Measurements from ENCODE around the gene VSX2. TPM values are rescaled to one million over a fixed set of nuclear protein-coding genes. Genes with fewer than 3 reads are reported as not detected.

VSX2 gene
- total RNA-seq, 3 donors from 2014 or later = not detected

DNA sequence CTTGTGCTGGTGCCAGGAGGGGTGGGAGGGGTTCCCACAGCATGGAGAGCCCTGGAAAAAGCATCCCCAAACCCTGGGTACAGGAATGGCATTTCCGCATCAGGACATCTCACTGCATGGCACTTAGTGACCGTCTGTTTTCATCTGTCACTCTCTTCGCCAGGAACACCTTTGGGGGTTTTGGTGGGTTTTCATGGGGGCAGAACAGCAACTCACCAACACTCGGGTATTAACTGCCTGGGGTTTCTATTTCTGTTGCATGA is 3.5 kb downstream of the VSX2 start:
- TF ChIP-seq POLR2AphosphoS5 (IDR thresholded peaks at IDR 0.05) (no peak), POLR2A (IDR thresholded peaks at IDR 0.05) (no peak), CTCF (IDR thresholded peaks at IDR 0.05) (no peak)
- Histone ChIP-seq H3K36me3 (no peaks in the 10 kb centered on the region), H3K4me3 (no peak overlapping the region), H3K27me3 (peaks cover 16 to 80% of the 10 kb centered on the region in 2 donors), H3K9me3 (no peaks in the 10 kb centered on the region), H3K4me1 (peaks cover 0 to 4% of the 10 kb centered on the region in 2 donors), H3K27ac (no peak overlapping the region)
- no peak for DNase-seq (ENCODE audit: low spot score in 2 of 2)
- intact Hi-C loops (cut with DNase I; ENCODE audit: low total_unique reads) = no loop called here

- no peak overlapping the region for H3K4me3 ChIP-seq
- DNase-seq (ENCODE audit: low spot score in 2 of 2) = no peak
- no peak for TF ChIP-seq POLR2AphosphoS5 (IDR thresholded peaks at IDR 0.05)
- no peak overlapping the region for H3K27ac ChIP-seq
- H3K4me1 ChIP-seq = peaks cover 0 to 4% of the 10 kb centered on the region in 2 donors
- intact Hi-C loops (cut with DNase I; ENCODE audit: low total_unique reads) = no loop called here
- no peaks in the 10 kb centered on the region for H3K9me3 ChIP-seq
- no peaks in the 10 kb centered on the region for H3K36me3 ChIP-seq
- H3K27me3 ChIP-seq = peaks cover 16 to 77% of the 10 kb centered on the region in 2 donors
These were observed 3.8 kb downstream of the VSX2 start for GRCh38 chr14:74243051-74243450.

DNA sequence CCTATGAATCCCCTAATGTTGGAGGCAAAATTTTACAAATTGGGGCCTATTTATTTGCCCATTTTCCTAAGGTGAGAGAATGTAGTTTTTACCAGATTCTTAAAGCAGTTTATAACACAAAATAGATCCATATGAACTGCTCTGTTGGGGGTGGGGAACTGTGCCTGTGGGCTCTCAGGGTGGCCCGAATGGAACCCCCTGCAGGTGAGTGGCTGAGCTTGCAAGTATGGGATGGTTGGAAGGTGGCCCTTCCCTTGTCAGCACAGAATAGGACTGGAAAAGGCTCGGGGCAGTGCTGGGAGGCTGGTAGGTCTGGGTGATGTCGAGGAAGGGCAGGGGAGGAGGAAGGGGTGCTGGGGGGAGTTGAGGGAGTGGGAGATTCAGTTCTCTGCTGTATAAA is 4.9 kb downstream of the VSX2 start:
- H3K27me3 ChIP-seq = peaks cover 16 to 66% of the 10 kb centered on the region in 2 donors
- H3K4me3 ChIP-seq = no peak overlapping the region
- no peaks in the 10 kb centered on the region for H3K9me3 ChIP-seq
- DNase-seq (ENCODE audit: low spot score in 2 of 2) = no peak
- H3K4me1 ChIP-seq = peaks cover 0 to 4% of the 10 kb centered on the region in 2 donors
- no peaks in the 10 kb centered on the region for H3K36me3 ChIP-seq
- intact Hi-C loops (cut with DNase I; ENCODE audit: low total_unique reads) = no loop called here
- TF ChIP-seq POLR2AphosphoS5 (IDR thresholded peaks at IDR 0.05) (no peak), POLR2A (IDR thresholded peaks at IDR 0.05) (no peak), CTCF (IDR thresholded peaks at IDR 0.05) (no peak)
- no peak overlapping the region for H3K27ac ChIP-seq

GRCh38 chr14:74245292-74245691 is 6.0 kb downstream of the VSX2 start:
- Histone ChIP-seq H3K9me3 (no peaks in the 10 kb centered on the region), H3K4me3 (no peak overlapping the region), H3K4me1 (peaks cover 0 to 4% of the 10 kb centered on the region in 2 donors), H3K27me3 (peaks cover 8 to 55% of the 10 kb centered on the region in 2 donors), H3K36me3 (no peaks in the 10 kb centered on the region), H3K27ac (no peak overlapping the region)
- intact Hi-C loops (cut with DNase I; ENCODE audit: low total_unique reads) = no loop called here
- no peak for DNase-seq (ENCODE audit: low spot score in 2 of 2)
- TF ChIP-seq POLR2A (IDR thresholded peaks at IDR 0.05) (no peak), CTCF (IDR thresholded peaks at IDR 0.05) (no peak), POLR2AphosphoS5 (IDR thresholded peaks at IDR 0.05) (no peak)

- Histone ChIP-seq H3K36me3 (no peaks in the 10 kb centered on the region), H3K9me3 (no peaks in the 10 kb centered on the region), H3K4me1 (peaks cover 0 to 1% of the 10 kb centered on the region in 2 donors), H3K4me3 (no peak overlapping the region), H3K27me3 (peaks cover 0 to 42% of the 10 kb centered on the region in 2 donors), H3K27ac (no peak overlapping the region)
- intact Hi-C loops (cut with DNase I; ENCODE audit: low total_unique reads) = no loop called here
- TF ChIP-seq POLR2AphosphoS5 (IDR thresholded peaks at IDR 0.05) = no peak
- no peak for DNase-seq (ENCODE audit: low spot score in 2 of 2)
These were observed 7.3 kb downstream of the VSX2 start for GRCh38 chr14:74246542-74246941.

- H3K27me3 ChIP-seq = peaks cover 0 to 27% of the 10 kb centered on the region in 2 donors
- DNase-seq (ENCODE audit: low spot score in 2 of 2) = no peak
- no peak overlapping the region for H3K27ac ChIP-seq
- H3K36me3 ChIP-seq = no peaks in the 10 kb centered on the region
- H3K4me3 ChIP-seq = no peak overlapping the region
- TF ChIP-seq POLR2AphosphoS5 (IDR thresholded peaks at IDR 0.05) (no peak), POLR2A (IDR thresholded peaks at IDR 0.05) (no peak), CTCF (IDR thresholded peaks at IDR 0.05) (no peak)
- intact Hi-C loops (cut with DNase I; ENCODE audit: low total_unique reads) = no loop called here
- H3K9me3 ChIP-seq = no peaks in the 10 kb centered on the region
- no peaks in the 10 kb centered on the region for H3K4me1 ChIP-seq
These were observed 8.8 kb downstream of the VSX2 start for GRCh38 chr14:74248017-74248416.
